COR-L47 (cell line): ENCODE data around the gene SLC35A2.

Source experiments
- DNase-seq: peaks from one replicate; lab custom pipeline; 2025; lab: John Stamatoyannopoulos, UW

SLC35A2 gene

GRCh38 chrX:48927736-48928382 lies 16.4 kb upstream of the SLC35A2 start:
- DNase-seq, result no peak

GRCh38 chrX:48927123-48927522 lies 15.7 kb upstream of the SLC35A2 start:
- DNase-seq, result no peak

GRCh38 chrX:48924270-48924669 lies 12.8 kb upstream of the SLC35A2 start:
- no peak for DNase-seq

GRCh38 chrX:48923771-48924170 lies 12.3 kb upstream of the SLC35A2 start:
- DNase-seq, result no peak

GRCh38 chrX:48920718-48921104 lies 9.3 kb upstream of the SLC35A2 start:
- no peak for DNase-seq

- no peak for DNase-seq
Observed at GRCh38 chrX:48919947-48920717, 8.7 kb upstream of the SLC35A2 start.

GRCh38 chrX:48919360-48919841 lies 8.0 kb upstream of the SLC35A2 start:
- DNase-seq, result no peak

- DNase-seq, result peak; percentile 93
Observed at GRCh38 chrX:48918643-48919340, 7.3 kb upstream of the SLC35A2 start, which contains the start of gene PIM2. Gene PIM2, minus strand, starts transcription at chrX:48919024. Its CDS starts 190 bp downstream, at chrX:48918834.

GRCh38 chrX:48918301-48918642 lies 6.8 kb upstream of the SLC35A2 start:
- no peak for DNase-seq

GRCh38 chrX:48917139-48918001 lies 5.9 kb upstream of the SLC35A2 start:
- DNase-seq, result peak; percentile 86

GRCh38 chrX:48914593-48915493 lies 3.4 kb upstream of the SLC35A2 start:
- no peak for DNase-seq

- DNase-seq, result no peak
Observed at GRCh38 chrX:48913605-48914366, 2.3 kb upstream of the SLC35A2 start.

- DNase-seq, result no peak
Observed at GRCh38 chrX:48910926-48911411, 477 bp downstream of the SLC35A2 start.

GRCh38 chrX:48909703-48910294 lies 1.6 kb downstream of the SLC35A2 start:
- DNase-seq, result no peak

GRCh38 chrX:48908600-48908999 lies 2.8 kb downstream of the SLC35A2 start:
- DNase-seq, result no peak

- DNase-seq, result no peak
Observed at GRCh38 chrX:48905090-48905790, 6.2 kb downstream of the SLC35A2 start.

- no peak for DNase-seq
Observed at GRCh38 chrX:48904626-48905025, 6.8 kb downstream of the SLC35A2 start.

- DNase-seq, result no peak
Observed at GRCh38 chrX:48904180-48904579, 7.3 kb downstream of the SLC35A2 start.

- DNase-seq, result no peak
Observed at GRCh38 chrX:48903290-48903689, 8.2 kb downstream of the SLC35A2 start.
